HEK293 (cell line): ENCODE results near the gene BICC1.
A peak's percentile ranks its signal among the peaks of the same experiment; 100 is the strongest.

Experiments used
- PRDM1 ChIP-seq: fragments of 450-650 bp; formaldehyde crosslinking; IDR thresholded peaks from 2 replicates; pipeline ENCODE4; 2016; ENCODE audit warnings: missing biosample characterization, missing genetic modification characterization
- ZFP41 ChIP-seq: fragments of 450-650 bp; formaldehyde crosslinking; IDR thresholded peaks from 2 replicates; pipeline ENCODE4 v1.5.1; 2016; ENCODE audit warnings: missing biosample characterization, missing genetic modification characterization, borderline replicate concordance
- ZNF114 ChIP-seq: fragments of 450-650 bp; formaldehyde crosslinking; IDR thresholded peaks from 2 replicates; pipeline ENCODE4 v1.5.0; 2017; ENCODE audit warnings: missing biosample characterization, missing genetic modification characterization
- ZNF202 ChIP-seq: fragments of 450-650 bp; formaldehyde crosslinking; IDR thresholded peaks from 2 replicates; pipeline ENCODE4 v1.5.1; 2016; ENCODE audit warnings: missing biosample characterization, missing genetic modification characterization, borderline replicate concordance
- ZNF394 ChIP-seq: fragments of 450-650 bp; formaldehyde crosslinking; IDR thresholded peaks from 2 replicates; pipeline ENCODE4 v1.5.1; 2016; ENCODE audit warnings: missing biosample characterization, missing genetic modification characterization, mild to moderate bottlenecking, moderate library complexity, borderline replicate concordance
- ZNF529 ChIP-seq: fragments of 450-650 bp; formaldehyde crosslinking; IDR thresholded peaks from 2 replicates; pipeline ENCODE4 v1.5.1; 2017; ENCODE audit warnings: missing genetic modification characterization, missing biosample characterization; ENCODE audit not compliant: insufficient replicate concordance
- ZNF530 ChIP-seq: fragments of 450-650 bp; formaldehyde crosslinking; IDR thresholded peaks from 2 replicates; pipeline ENCODE4 v1.5.1; 2016; ENCODE audit warnings: low read depth, missing biosample characterization, missing genetic modification characterization
- ZNF555 ChIP-seq: fragments of 450-650 bp; formaldehyde crosslinking; conservative IDR thresholded peaks from 2 replicates; pipeline ENCODE4 v1.5.1; 2017; ENCODE audit warnings: missing biosample characterization, mild to moderate bottlenecking, missing genetic modification characterization, inconsistent platforms
- ZNF561 ChIP-seq: fragments of 450-650 bp; IDR thresholded peaks from 2 replicates; pipeline ENCODE4 v1.5.1; 2018; ENCODE audit warnings: missing biosample characterization, missing genetic modification characterization, borderline replicate concordance
- ZNF658 ChIP-seq: fragments of 450-650 bp; formaldehyde crosslinking; IDR thresholded peaks from 2 replicates; pipeline ENCODE4; 2016; ENCODE audit warnings: missing biosample characterization, missing genetic modification characterization
- ZNF830 ChIP-seq: fragments of 450-650 bp; IDR thresholded peaks from 2 replicates; pipeline ENCODE4 v1.5.0; 2018; ENCODE audit warnings: missing biosample characterization, missing genetic modification characterization, low read depth, mild to moderate bottlenecking, moderate library complexity
- TF ChIP-seq, protein P1 (sequence below): fragments of 450-650 bp; formaldehyde crosslinking; IDR thresholded peaks from 2 replicates; pipeline ENCODE4 v1.5.1; 2016; ENCODE audit warnings: missing biosample characterization, missing genetic modification characterization
- TF ChIP-seq, protein P2 (sequence below): fragments of 450-650 bp; formaldehyde crosslinking; IDR thresholded peaks from 2 replicates; pipeline ENCODE4 v1.5.1; 2016; ENCODE audit warnings: missing biosample characterization, missing genetic modification characterization
- TF ChIP-seq, protein P3 (sequence below): fragments of 450-650 bp; formaldehyde crosslinking; IDR thresholded peaks from 2 replicates; pipeline ENCODE4 v1.5.1; 2016; ENCODE audit warnings: missing biosample characterization, missing genetic modification characterization

DNA sequence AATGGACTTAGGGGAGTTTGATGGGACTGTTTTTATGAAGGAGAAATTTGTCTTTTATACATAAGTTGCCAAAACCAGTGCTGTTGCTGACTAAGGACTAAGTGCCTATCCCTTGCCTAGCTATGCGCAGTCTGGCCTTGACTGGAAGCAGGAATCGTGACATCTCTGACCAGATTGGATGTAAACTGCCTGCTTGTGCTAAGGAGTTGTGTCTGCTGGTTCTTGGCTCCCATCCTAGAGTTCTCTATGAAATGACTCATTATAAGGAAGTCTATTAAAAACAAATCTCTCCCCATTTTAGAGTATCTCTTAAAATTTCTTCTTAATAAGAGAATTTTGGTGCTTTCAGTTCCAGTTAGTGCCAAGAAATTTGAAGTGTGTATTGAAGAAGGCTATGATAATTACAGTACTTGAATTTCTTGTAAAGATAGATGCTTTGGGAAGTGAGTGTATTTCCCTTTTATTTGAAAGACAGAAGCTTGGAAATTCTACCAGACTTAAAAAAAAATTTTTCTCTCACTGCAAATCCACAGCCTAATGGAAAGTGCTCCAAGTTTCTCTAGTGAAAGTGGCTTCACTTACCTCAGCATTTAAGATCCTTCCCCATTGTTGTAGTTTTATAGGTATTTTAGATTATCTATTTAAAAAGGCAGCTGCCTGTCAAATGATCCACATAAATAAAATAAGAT, 77.6 kb downstream of the BICC1 start:
- TF ChIP-seq, protein P1, sequence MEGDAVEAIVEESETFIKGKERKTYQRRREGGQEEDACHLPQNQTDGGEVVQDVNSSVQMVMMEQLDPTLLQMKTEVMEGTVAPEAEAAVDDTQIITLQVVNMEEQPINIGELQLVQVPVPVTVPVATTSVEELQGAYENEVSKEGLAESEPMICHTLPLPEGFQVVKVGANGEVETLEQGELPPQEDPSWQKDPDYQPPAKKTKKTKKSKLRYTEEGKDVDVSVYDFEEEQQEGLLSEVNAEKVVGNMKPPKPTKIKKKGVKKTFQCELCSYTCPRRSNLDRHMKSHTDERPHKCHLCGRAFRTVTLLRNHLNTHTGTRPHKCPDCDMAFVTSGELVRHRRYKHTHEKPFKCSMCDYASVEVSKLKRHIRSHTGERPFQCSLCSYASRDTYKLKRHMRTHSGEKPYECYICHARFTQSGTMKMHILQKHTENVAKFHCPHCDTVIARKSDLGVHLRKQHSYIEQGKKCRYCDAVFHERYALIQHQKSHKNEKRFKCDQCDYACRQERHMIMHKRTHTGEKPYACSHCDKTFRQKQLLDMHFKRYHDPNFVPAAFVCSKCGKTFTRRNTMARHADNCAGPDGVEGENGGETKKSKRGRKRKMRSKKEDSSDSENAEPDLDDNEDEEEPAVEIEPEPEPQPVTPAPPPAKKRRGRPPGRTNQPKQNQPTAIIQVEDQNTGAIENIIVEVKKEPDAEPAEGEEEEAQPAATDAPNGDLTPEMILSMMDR (tag by site-specific recombination), result no peak
- TF ChIP-seq ZNF830 (tag by site-specific recombination) (no peak), PRDM1 (tag by site-specific recombination) (peak; percentile 44; the same call in 1 of the 2 replicates), ZNF658 (tag by site-specific recombination) (no peak), ZNF555 (tag by site-specific recombination) (no peak), ZNF529 (tag by site-specific recombination) (no peak), ZNF530 (tag by site-specific recombination) (no peak), ZNF394 (tag by site-specific recombination) (no peak), ZNF561 (tag by site-specific recombination) (no peak), ZNF202 (no peak), ZFP41 (no peak), ZNF114 (tag by site-specific recombination) (no peak)
- TF ChIP-seq, protein P2, sequence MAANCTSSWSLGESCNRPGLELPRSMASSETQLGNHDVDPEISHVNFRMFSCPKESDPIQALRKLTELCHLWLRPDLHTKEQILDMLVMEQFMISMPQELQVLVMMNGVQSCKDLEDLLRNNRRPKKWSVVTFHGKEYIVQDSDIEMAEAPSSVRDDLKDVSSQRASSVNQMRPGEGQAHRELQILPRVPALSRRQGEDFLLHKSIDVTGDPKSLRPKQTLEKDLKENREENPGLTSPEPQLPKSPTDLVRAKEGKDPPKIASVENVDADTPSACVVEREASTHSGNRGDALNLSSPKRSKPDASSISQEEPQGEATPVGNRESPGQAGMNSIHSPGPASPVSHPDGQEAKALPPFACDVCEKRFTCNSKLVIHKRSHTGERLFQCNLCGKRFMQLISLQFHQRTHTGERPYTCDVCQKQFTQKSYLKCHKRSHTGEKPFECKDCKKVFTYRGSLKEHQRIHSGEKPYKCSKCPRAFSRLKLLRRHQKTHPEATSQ, result no peak
- TF ChIP-seq, protein P3, sequence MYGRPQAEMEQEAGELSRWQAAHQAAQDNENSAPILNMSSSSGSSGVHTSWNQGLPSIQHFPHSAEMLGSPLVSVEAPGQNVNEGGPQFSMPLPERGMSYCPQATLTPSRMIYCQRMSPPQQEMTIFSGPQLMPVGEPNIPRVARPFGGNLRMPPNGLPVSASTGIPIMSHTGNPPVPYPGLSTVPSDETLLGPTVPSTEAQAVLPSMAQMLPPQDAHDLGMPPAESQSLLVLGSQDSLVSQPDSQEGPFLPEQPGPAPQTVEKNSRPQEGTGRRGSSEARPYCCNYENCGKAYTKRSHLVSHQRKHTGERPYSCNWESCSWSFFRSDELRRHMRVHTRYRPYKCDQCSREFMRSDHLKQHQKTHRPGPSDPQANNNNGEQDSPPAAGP (tag by site-specific recombination), result no peak
